Measurements from ENCODE around the gene CLEC14A.

Gene CLEC14A

GRCh38 chr14:38206689-38207376, 49.1 kb downstream of the CLEC14A start:
- DNase-seq (ENCODE audit: insufficient read length, low spot score) (no peak), FAIRE-seq (no peak)

DNA sequence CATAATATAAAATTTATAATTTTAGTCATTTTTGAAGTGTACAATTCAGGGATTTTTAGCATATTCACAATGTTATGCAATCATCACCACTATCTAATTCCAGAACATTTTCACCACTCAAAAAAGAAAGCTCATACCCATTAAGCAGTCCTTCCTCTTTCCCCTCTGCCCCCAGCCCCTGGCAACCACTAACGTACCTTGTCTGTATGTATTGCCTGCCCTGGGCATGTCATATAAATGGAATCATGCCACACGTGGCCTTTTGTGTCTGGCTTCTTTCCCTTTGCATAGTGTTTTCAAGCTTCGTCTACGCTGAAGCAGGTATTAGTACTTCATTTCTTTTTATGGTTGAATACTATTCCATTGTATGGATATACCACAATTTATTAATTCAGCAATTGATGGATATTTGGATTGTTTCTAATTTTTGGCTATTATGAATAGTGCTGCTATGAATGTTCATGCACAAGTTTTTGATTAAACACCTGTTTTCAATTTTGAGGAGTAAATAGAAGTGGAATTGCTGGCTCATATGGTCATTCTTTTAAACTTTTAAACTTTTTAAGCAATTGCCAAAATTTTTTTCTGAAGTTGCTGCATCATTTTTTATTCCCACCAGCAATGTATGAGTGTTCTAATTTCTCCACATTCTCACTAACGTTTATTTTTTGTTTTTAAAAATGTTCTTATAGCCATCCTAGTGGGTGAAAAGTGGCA, 49.8 kb downstream of the CLEC14A start:
- FAIRE-seq = no peak
- no peak for DNase-seq (ENCODE audit: insufficient read length, low spot score)

DNA sequence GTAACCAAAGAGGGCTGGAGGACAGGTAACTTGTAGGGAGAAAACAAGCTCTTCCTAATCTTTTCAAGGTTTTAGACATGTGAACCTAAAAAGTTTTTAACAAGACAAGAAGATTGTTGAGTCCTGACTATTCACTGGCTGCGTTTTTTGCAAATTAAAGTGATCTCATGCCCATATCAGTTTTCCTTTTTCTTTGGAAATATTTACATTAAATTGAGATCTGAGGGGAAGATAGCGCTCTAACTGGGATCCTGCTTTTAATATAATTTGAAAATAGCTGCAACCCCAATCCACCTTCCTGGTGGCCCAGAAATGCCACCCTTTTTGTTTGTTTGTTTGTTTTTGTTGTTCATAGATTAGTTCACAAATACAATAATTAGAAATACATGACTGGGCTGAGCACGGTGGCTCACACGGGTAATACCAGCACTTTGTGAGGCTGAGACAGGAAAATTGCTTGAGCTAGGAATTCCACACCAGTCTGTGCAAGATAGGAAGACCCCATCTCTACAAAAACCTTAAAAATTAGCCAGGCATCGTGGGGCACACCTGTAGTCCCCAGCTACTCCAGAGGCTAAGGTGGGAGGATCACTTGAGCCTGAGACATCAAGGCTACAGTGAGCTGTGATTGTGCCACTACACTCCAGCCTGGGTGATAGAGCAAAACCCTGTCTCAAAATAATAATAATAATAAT, 50.6 kb downstream of the CLEC14A start:
- FAIRE-seq (no peak), DNase-seq (ENCODE audit: insufficient read length, low spot score) (no peak)

GRCh38 chr14:38204719-38205115, 51.2 kb downstream of the CLEC14A start:
- DNase-seq (ENCODE audit: insufficient read length, low spot score) (no peak), FAIRE-seq (no peak)
